ENCODE measurements around the gene TAF4.
"Not testable (repeated sequence)": the region's sequence is repeated elsewhere in the genome, so short reads cannot be mapped to it uniquely, and the experiment has no call there.

TAF4 gene

DNA sequence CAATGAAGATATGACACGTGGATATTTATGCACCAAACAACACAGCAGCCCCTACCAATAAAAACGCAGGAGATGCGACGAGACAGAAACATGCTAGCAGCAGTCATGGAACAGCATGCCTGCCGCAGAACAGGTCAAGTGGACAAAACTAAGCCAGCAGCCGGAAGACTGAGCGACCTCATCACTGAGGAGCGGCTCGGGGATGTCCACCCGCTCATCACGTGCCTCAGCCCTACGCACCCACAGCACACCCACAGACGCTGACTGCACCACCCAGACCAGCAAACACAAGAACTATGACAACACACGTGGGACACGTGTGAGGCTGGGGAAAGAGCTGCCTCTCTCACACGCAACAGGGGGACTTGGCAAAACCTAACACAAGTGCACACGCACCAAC lies 81.7 kb downstream of the TAF4 start:
- no peak overlapping the region for H3K27ac ChIP-seq
- no peak for DNase-seq (ENCODE audit: low read depth, low spot score)

GRCh38 chr20:61982951-61983315 lies 82.7 kb downstream of the TAF4 start:
- no peak overlapping the region for H3K27ac ChIP-seq
- DNase-seq (ENCODE audit: low read depth, low spot score), result no peak

DNA sequence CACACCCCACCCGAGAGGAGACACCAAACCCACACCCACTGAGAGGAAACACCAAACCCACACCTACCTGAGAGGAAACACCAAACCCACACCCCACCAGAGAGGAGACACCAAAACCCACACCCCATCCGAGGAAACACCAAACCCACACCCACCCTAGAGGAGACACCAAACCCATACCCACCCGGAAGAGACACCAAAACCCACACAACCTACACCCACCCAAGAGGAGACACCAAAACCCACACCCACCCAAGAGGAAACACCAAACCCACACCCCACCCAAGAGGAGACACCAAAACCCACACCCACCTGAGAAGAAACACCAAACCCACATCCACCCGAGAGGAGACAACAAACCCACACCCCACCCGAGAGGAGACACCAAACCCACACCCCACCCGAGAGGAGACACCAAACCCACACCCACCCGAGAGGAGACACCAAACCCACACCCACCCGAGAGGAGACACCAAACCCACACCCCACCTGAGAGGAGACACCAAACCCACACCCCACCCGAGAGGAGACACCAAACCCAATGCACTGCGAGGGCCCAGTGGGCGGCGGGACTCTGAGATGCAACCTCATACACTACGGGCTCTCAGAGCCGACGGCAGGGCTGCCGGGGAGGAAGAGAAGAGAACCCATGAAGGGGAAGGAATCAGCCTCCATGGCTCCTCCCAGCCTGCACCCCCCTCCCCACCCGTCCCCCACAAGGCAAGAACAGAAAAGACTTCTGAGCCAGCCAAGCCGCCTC lies 83.3 kb downstream of the TAF4 start:
- no peak for DNase-seq (ENCODE audit: low read depth, low spot score)
- no peak overlapping the region for H3K27ac ChIP-seq

DNA sequence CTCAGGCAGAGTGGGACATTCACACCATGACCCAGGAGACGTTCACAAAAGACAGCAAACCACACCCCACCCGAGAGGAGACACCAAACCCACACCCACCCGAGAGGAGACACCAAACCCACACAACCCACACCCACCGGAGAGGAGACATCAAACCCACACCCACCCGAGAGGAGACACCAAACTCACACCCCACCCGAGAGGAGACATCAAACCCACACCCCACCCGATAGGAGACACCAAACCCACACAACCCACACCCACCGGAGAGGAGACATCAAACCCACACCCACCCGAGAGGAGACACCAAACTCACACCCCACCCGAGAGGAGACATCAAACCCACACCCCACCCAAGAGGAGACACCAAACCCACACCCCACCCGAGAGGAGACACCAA lies 84.0 kb downstream of the TAF4 start:
- H3K27ac ChIP-seq; DNase-seq (ENCODE audit: low read depth, low spot score): not testable (repeated sequence)

GRCh38 chr20:61980647-61981583 lies 84.8 kb downstream of the TAF4 start:
- no peak overlapping the region for H3K27ac ChIP-seq
- DNase-seq (ENCODE audit: low read depth, low spot score), result no peak

DNA sequence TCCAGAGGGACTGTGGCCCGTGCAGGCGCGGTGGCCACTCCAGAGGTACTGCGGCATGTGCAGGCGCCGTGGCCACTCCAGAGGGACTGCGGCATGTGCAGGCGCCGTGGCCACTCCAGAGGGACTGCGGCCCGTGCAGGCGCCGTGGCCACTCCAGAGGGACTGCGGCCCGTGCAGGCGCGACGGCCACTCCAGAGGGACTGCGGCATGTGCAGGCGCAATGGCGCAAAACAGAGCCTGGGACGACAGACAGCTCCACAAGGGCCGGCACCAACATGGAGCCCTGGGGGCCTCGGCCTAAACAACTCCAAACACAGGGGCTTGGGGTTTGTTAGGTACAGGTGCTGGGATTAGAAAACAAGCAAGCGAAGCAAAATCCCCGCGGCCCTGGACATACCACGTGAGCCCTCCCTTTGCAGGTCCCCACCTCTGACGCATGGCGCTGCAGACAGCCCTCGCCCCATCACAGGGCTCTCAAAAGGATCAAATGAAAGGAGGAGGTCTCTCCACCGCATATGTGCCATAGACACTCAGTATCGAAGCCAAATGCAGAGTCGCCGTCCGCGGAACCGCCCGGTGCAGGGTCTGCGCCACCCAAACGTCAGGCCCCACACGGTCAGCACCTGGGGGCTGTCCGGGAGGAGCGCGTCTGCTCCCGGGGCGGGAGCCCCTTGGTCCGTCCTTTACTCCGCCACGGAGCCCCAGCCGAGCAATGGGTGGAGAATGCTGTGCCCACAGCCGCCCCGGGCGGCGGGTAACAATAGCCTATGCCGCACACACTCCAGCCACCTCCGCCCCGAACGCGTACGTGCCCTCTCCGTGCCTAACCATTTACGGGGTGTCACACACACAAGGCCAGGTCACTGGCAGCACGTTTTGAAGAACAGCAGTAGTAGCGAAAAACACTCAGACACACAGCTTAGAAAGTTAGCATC lies 85.7 kb downstream of the TAF4 start:
- DNase-seq (ENCODE audit: low read depth, low spot score), result no peak

DNA sequence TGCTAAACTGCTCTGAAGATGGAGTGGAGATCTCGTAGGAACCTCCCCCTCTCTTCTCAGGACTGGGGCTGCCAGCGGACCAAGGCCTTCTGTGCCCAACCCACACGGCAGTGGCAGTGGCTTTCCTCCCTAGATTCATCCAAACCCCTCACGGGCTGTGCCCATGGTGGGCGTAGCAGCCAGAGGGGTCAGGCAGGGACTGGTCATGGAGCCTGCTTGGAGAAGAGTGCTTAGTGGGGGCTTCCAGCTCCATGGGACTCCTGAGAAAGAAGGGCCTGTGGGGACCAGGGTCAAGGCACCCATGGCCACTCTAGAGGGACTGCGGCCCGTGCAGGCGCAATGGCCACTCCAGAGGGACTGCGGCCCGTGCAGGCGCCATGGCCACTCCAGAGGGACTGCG lies 86.6 kb downstream of the TAF4 start:
- DNase-seq (ENCODE audit: low read depth, low spot score), result no peak

More for the DNA sequence above, 85.7 kb downstream of the TAF4 start:
- H3K27ac ChIP-seq, result no peak overlapping the region

DNA sequence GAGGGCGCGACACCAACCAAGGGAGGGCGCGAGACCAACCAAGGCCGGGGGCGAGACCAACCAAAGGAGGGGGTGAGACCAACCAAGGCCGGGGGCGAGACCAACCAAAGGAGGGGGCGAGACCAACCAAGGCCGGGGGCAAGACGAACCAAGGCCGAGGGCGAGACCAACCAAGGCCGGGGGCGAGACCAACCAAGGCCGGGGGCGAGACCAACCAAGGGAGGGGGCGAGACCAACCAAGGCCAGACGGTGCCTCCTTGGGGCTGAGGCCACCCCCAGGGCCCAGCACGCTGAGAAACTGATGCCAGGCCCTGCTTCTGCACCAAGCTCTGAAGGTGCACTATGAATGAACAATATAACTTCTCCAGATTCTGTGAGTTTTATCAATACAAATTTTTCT lies 87.2 kb downstream of the TAF4 start:
- no peak overlapping the region for H3K27ac ChIP-seq
- DNase-seq (ENCODE audit: low read depth, low spot score), result no peak

More for the DNA sequence above, 86.6 kb downstream of the TAF4 start:
- no peak overlapping the region for H3K27ac ChIP-seq

GRCh38 chr20:61977419-61977786 lies 88.3 kb downstream of the TAF4 start:
- no peak for DNase-seq (ENCODE audit: low read depth, low spot score)

GRCh38 chr20:61976644-61977418 lies 88.8 kb downstream of the TAF4 start:
- DNase-seq (ENCODE audit: low read depth, low spot score), result no peak
- no peak overlapping the region for H3K27ac ChIP-seq

More at GRCh38 chr20:61977419-61977786, 88.3 kb downstream of the TAF4 start:
- no peak overlapping the region for H3K27ac ChIP-seq

DNA sequence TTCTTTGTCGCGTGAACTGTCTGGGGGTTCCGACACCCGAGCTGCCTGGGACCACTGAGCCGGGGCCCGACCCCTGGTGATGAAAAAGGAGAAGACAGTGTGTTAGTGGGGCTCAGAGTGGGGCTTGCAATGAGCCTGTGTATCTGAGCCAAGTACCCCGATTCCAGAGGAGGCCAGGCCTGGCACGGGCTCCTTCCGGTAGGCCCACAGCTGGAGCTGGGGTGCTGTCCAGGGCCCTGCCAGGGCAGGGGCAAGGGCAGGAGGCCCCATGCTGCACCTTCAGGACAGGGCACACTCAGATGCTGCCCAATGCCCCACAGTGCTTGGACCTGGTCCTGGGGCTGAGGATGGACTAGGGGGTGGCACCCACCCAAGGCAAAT lies 89.4 kb downstream of the TAF4 start:
- DNase-seq (ENCODE audit: low read depth, low spot score), result no peak
- no peak overlapping the region for H3K27ac ChIP-seq

DNA sequence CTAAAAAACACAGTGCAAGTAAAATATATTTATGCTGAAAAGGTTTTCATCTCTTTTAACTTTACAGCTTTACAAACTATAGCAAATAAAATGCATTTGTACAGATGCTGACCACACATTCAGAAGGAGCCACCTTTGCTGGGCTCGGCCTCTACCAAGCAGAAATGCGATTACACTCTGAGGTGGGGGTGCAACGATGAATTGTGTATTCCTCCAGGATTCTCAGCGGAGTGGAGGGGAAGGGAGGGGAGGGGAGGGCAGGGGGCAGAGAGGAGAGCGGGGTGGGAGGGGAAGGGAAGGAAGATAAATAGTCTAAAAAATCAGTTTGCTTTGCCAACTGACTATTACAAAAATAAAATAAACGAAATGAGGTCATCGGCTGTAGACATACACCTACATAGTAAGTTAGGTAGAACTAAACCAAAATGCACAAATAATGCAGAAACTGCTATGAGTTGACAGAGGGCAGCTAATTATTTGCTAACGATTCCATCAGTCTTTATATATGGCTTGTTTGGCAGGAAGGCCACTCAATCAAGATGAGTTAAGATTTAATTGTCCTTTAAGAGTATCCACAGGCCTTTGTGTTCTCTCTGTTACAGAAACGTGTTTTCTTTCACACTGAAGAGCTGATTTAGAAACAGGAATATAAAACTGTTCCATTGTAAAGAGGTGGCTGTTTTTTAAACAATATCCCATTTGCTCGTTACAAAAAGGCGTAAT lies 90.1 kb downstream of the TAF4 start:
- DNase-seq (ENCODE audit: low read depth, low spot score), result no peak
- H3K27ac ChIP-seq, result no peak overlapping the region

GRCh38 chr20:61974357-61974665 lies 91.4 kb downstream of the TAF4 start:
- no peak for DNase-seq (ENCODE audit: low read depth, low spot score)
- H3K27ac ChIP-seq, result no peak overlapping the region

- no peak for DNase-seq (ENCODE audit: low read depth, low spot score)
- H3K27ac ChIP-seq, result no peak overlapping the region
These were observed 91.9 kb downstream of the TAF4 start for GRCh38 chr20:61973515-61974356.

- no peak overlapping the region for H3K27ac ChIP-seq
- no peak for DNase-seq (ENCODE audit: low read depth, low spot score)
These were observed 92.8 kb downstream of the TAF4 start for GRCh38 chr20:61972636-61973508.

- DNase-seq (ENCODE audit: low read depth, low spot score); H3K27ac ChIP-seq: not testable (repeated sequence)
These were observed 94.1 kb downstream of the TAF4 start for GRCh38 chr20:61971595-61971994.

- no peak overlapping the region for H3K27ac ChIP-seq
- DNase-seq (ENCODE audit: low read depth, low spot score), result no peak
These were observed 95.3 kb downstream of the TAF4 start for GRCh38 chr20:61970357-61970756.

Measured in epithelial cell of prostate (primary cell).